Uterus (tissue), 2 donors: ENCODE data around the gene VCAM1.

Source experiments
- POLR2A ChIP-seq, 2 donors: fragments of 450-650 bp; IDR thresholded peaks; one replicate each; pipeline ENCODE4 v1.6.1; 2016; ENCODE audit warnings: antibody characterized with exemption in 2 of 2, mild to moderate bottlenecking in 1 of 2, moderate library complexity in 1 of 2
- TF ChIP-seq, protein P1 (sequence below), 4 experiments: fragments of 200-600 bp in 2 of 4; fragments of 450-650 bp in 2 of 4; sonication (generic) in 2 of 4; IDR thresholded peaks; one replicate each; pipeline ENCODE4 v1.5.1; 2016 to 2019; ENCODE audit warnings: antibody characterized with exemption in 4 of 4, mild to moderate bottlenecking in 2 of 4, moderate library complexity in 1 of 4

- TF ChIP-seq, protein P1, sequence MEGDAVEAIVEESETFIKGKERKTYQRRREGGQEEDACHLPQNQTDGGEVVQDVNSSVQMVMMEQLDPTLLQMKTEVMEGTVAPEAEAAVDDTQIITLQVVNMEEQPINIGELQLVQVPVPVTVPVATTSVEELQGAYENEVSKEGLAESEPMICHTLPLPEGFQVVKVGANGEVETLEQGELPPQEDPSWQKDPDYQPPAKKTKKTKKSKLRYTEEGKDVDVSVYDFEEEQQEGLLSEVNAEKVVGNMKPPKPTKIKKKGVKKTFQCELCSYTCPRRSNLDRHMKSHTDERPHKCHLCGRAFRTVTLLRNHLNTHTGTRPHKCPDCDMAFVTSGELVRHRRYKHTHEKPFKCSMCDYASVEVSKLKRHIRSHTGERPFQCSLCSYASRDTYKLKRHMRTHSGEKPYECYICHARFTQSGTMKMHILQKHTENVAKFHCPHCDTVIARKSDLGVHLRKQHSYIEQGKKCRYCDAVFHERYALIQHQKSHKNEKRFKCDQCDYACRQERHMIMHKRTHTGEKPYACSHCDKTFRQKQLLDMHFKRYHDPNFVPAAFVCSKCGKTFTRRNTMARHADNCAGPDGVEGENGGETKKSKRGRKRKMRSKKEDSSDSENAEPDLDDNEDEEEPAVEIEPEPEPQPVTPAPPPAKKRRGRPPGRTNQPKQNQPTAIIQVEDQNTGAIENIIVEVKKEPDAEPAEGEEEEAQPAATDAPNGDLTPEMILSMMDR (IDR thresholded peaks at IDR 0.05) = no peak
- no peak for TF ChIP-seq POLR2A (IDR thresholded peaks at IDR 0.05)
Observed at GRCh38 chr1:100767176-100767890, 47.8 kb downstream of the VCAM1 start.
